D721Med (cell line): ENCODE results near the gene FOXA1.

Source experiments
- DNase-seq: peaks from one replicate; pipeline ENCODE4 v3.0.0; 2011; ENCODE audit warnings: low spot score; ENCODE audit not compliant: insufficient read length
- FAIRE-seq: peaks from 2 replicates; lab custom pipeline; 2011; peaks lifted over from hg19 to GRCh38; lab: Jason Lieb, UNC
- CTCF ChIP-seq: IDR thresholded peaks from 2 replicates; pipeline ENCODE4 v1.5.1; 2012; ENCODE audit warnings: mild to moderate bottlenecking, control low read depth; ENCODE audit not compliant: insufficient read depth; ENCODE audit errors: missing control alignments

The FOXA1 gene

GRCh38 chr14:37551119-37551518 lies 43.9 kb downstream of the FOXA1 start:
- no peak for DNase-seq
- no peak for TF ChIP-seq CTCF
- FAIRE-seq, result no peak

- TF ChIP-seq CTCF, result no peak
- no peak for DNase-seq
- FAIRE-seq, result no peak
These were observed 44.5 kb downstream of the FOXA1 start for GRCh38 chr14:37550511-37550910.

- DNase-seq (no peak), FAIRE-seq (no peak)
- no peak for TF ChIP-seq CTCF
These were observed 48.2 kb downstream of the FOXA1 start for GRCh38 chr14:37546621-37547447.

- DNase-seq (no peak), FAIRE-seq (no peak)
- no peak for TF ChIP-seq CTCF
These were observed 49.9 kb downstream of the FOXA1 start for GRCh38 chr14:37545174-37545573.

- TF ChIP-seq CTCF, result no peak
- no peak for FAIRE-seq
- DNase-seq, result no peak
These were observed 50.6 kb downstream of the FOXA1 start for GRCh38 chr14:37544407-37544806.

- TF ChIP-seq CTCF, result no peak
- FAIRE-seq (no peak), DNase-seq (no peak)
These were observed 55.1 kb downstream of the FOXA1 start for GRCh38 chr14:37539992-37540391.
